ENCODE results near the gene CEP55.

DNA sequence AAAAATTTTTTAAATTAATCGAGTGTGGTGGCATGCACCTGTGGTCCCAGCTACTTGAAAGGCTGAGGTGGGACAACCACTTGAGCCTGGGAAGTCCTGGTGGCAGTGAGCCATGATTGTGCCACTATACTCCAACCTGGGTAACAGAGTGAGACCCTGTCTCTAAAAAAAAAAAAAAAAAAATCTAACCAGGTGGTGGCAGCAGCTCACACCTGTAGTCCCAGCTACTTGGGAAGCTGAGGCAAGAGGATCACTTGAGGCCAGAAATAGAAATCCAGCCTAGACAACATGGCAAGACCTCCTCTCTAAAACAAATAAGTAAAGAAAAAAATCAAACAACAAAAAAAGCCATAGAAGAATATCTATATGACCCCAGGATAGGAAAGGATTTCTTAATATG is 10.7 kb upstream of the CEP55 start:
- TF ChIP-seq CTCF (conservative IDR thresholded peaks at IDR 0.05 in 1 of 2, IDR thresholded peaks at IDR 0.05 in 1 of 2; ENCODE audit: low read depth in 1 of 2, low read length in 2 of 2) (no peak), EZH2 (IDR thresholded peaks at IDR 0.05; ENCODE audit: low read length, missing control alignments) (no peak)
